PC-3 (cell line): Measurements from ENCODE around the gene CD7. TPM values are rescaled to one million over a fixed set of nuclear protein-coding genes. Genes with fewer than 3 reads are reported as not detected.
A peak's percentile ranks its signal among the peaks of the same experiment; 100 is the strongest.

ENCODE experiments used
- ATAC-seq: fragments of 200-7000 bp; cut with Tn5 transposase; 2 replicates; pipeline ENCODE4 v1.9.1; 2020; ENCODE audit warnings: mild to moderate bottlenecking, moderate library complexity
- BruUV-seq: library from RNA; stranded (reverse); fragments of 400-500 nt; replicated peaks from 2 replicates; lab custom pipeline; 2021; lab: Mats Ljungman, UMichigan
- CTCF ChIA-PET: fragments of 300-600 bp; sonication (Branson Sonifier 250); formaldehyde crosslinking; loops from one replicate; lab custom pipeline; 2022; ENCODE audit warnings: antibody characterized with exemption; lab: Charles Lee
- POLR2A ChIA-PET: fragments of 300-600 bp; sonication (Branson Sonifier 250); formaldehyde crosslinking; loops from one replicate; lab custom pipeline; 2022; ENCODE audit warnings: antibody characterized with exemption; ENCODE audit not compliant: unreplicated experiment; lab: Charles Lee
- DNase-seq: peaks from one replicate; pipeline ENCODE4 v3.0.0-alpha.2; 2015
- H2AFZ ChIP-seq: fragments of 300-600 bp; sonication (generic); 2 replicates; pipeline ENCODE4 v1.6.0; 2016; ENCODE audit warnings: antibody characterized with exemption, low read length
- H3F3A ChIP-seq: fragments of 300-600 bp; sonication (generic); one replicate; pipeline ENCODE4 v1.6.0; 2017; ENCODE audit warnings: antibody characterized with exemption, low read length, control low read depth, mild to moderate bottlenecking; ENCODE audit not compliant: unreplicated experiment
- H3K27ac ChIP-seq: fragments of 300-600 bp; sonication (generic); 2 replicates; pipeline ENCODE4 v1.5.1; 2016; ENCODE audit warnings: mild to moderate bottlenecking, low read length
- H3K27me3 ChIP-seq: fragments of 300-600 bp; sonication (generic); 2 replicates; pipeline ENCODE4 v1.6.1; 2016; ENCODE audit warnings: low read length, mixed read lengths
- H3K36me3 ChIP-seq: fragments of 300-600 bp; sonication (generic); 2 replicates; pipeline ENCODE4 v1.6.1; 2016; ENCODE audit warnings: low read depth, mixed run types, low read length, mixed read lengths
- H3K4me1 ChIP-seq: fragments of 300-600 bp; sonication (generic); 2 replicates; pipeline ENCODE4 v1.5.1; 2016; ENCODE audit warnings: low read length; ENCODE audit not compliant: insufficient read depth
- H3K4me2 ChIP-seq: fragments of 300-600 bp; sonication (generic); 2 replicates; pipeline ENCODE4 v1.6.0; 2016; ENCODE audit warnings: low read length
- H3K4me3 ChIP-seq: fragments of 300-600 bp; sonication (generic); 2 replicates; pipeline ENCODE4 v1.5.1; 2016; ENCODE audit warnings: mild to moderate bottlenecking, low read length, mixed read lengths
- H3K79me2 ChIP-seq: fragments of 300-600 bp; sonication (generic); 2 replicates; pipeline ENCODE4 v1.6.1; 2017; ENCODE audit warnings: low read length, mixed read lengths
- H3K9ac ChIP-seq: fragments of 300-600 bp; sonication (generic); 2 replicates; pipeline ENCODE4 v1.6.0; 2016; ENCODE audit warnings: mild to moderate bottlenecking, low read length
- H3K9me2 ChIP-seq: fragments of 300-600 bp; sonication (generic); replicated peaks from 2 replicates; pipeline ENCODE4 v1.6.1; 2016; ENCODE audit warnings: mixed run types, low read length, mixed read lengths
- H3K9me3 ChIP-seq: fragments of 300-600 bp; sonication (generic); 2 replicates; pipeline ENCODE4 v1.6.1; 2016; ENCODE audit warnings: low read length, mixed read lengths
- H4K20me1 ChIP-seq: fragments of 300-600 bp; sonication (generic); 2 replicates; pipeline ENCODE4 v1.6.1; 2016; ENCODE audit warnings: low read length, mixed read lengths
- CTCF ChIP-seq: fragments of 300-600 bp; sonication (generic); conservative IDR thresholded peaks from 2 replicates; pipeline ENCODE4 v1.5.1; 2017; ENCODE audit warnings: antibody characterized with exemption, low read depth, mild to moderate bottlenecking, low read length
- EZH2 ChIP-seq: fragments of 300-600 bp; sonication (generic); IDR thresholded peaks from one replicate; pipeline ENCODE4 v1.6.1; 2017; ENCODE audit warnings: antibody characterized with exemption, mild to moderate bottlenecking, low read length; ENCODE audit not compliant: unreplicated experiment
- EZH2phosphoT487 ChIP-seq: fragments of 300-600 bp; sonication (generic); IDR thresholded peaks from 2 replicates; pipeline ENCODE4 v1.6.1; 2018; ENCODE audit warnings: mild to moderate bottlenecking, antibody characterized with exemption, low read length, borderline replicate concordance
- intact Hi-C: fragments of 100-400 bp; cut with micrococcal nuclease; formaldehyde crosslinking; loops from 2 replicates; pipeline ENCODE4 v1.9.0; 2023
- total RNA-seq: library from RNA; depleted of rRNA; stranded (reverse); fragments of >200 nt; gene quantifications from 2 replicates; pipeline ENCODE4 v1.2.3, GENCODE V29; 2014

Gene CD7
- total RNA-seq, 1 experiment from 2014 or later = 0.15 TPM

DNA sequence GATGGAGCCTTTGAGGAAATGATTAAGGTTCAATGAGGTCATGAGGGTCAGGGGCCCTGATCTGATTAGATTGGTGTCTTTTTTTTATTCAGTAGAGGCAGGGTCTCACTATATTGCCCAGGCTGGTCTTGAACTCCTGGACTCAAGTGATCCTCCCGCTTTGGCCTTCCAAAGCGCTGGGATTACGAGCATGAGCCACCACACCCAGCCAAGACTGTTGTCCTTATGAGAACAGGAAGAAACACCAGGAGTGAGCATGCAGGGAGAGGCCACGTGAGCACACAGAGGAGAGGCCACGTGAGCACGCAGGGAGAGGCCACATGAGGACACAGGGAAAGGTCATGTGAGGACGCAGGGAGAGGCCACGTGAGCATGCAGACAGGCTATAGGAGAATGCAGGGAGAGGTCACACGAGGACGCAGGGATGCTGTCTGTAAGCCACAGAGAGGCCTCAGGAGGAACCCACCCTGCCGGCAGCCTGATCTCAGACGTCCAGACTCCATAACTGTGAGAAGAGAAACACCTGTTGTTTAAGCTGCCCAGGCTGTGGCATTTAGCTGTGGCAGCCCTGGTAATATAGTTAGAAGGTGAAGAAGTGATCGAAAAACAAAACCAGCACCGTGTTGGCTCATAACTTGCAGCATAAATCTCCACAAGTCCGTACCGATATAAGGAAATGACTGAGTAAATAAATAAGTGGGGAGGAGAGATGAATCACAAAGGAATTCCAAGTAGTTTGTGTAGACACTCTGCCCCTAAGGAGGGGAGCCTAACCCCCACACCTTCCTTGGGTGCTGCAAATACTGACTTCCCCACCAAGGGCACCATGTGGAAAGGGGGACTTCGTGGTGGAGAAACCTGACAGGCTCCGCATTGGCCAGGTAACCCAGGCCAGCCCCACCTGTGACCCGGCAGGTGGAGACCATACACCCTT is 29.3 kb downstream of the CD7 start:
- ChIA-PET POLR2A (interaction anchor here (0.7 kb wide), 1 partner anchor 9 kb away, joined by 3 read pairs; no protein-coding TSS in a partner anchor), CTCF (no interaction called here)
- Histone ChIP-seq H3K9me3 (no peaks in the 10 kb centered on the region), H3K4me1 (peaks cover 40% of the 10 kb centered on the region), H3F3A (peaks cover 11% of the 10 kb centered on the region), H3K9ac (peak overlapping the region; percentile 64), H3K9me2 (no peaks in the 10 kb centered on the region), H3K4me2 (peak overlapping the region; percentile 74), H2AFZ (peak overlapping the region; percentile 37; the same call in 1 of the 2 replicates), H3K79me2 (peaks cover 8% of the 10 kb centered on the region), H3K27me3 (no peaks in the 10 kb centered on the region), H3K27ac (peak overlapping the region; percentile 93), H4K20me1 (no peaks in the 10 kb centered on the region), H3K36me3 (no peaks in the 10 kb centered on the region), H3K4me3 (peak overlapping the region; percentile 35)
- ATAC-seq (peak; percentile 58), DNase-seq (peak; percentile 88)
- intact Hi-C loops = loop anchor here (2.0 kb wide), 1 partner anchor 19 kb away; no protein-coding TSS in a partner anchor
- TSS peak; percentile 83 for BruUV-seq
- TF ChIP-seq EZH2phosphoT487 = no peak
- no peak for TF ChIP-seq EZH2
- no peak for TF ChIP-seq CTCF

DNA sequence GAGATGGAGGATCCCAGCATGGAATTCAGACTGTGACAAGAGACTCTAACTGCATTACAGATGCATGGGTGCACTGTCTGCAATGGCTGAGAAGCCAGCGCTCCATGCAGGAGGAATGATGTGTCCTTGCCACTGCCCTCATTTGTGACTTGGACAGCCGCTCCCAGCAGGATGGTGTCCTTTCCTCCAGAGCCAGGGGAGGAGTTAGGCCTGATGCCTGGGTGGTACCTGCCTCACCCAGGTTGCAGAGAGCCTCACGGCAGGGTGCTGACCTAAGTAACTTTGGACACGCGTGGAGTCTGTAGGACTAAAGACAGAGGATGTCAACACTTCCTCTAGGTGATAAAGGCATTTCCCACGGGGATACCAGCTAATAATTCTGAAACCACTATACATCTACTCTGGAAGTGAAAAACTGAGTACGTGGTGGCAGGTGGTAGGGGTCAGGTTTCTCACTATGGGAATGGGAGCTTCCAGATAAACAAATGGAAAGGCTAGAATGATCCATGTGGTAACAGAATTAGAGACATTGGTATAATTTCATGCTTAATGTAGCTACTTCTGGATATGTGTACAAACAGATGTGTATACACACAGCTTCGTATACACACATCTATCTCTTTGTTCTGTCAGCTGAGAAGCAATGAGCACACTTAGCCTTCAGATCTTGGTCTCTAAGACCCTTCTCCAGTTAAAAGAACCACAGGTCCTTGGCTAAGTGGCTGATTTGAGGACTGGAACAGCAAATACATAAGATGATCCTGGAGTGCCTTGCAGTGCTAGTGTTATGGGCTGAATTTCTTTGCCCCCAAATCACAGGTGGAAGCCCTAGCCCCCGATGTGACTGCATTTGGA is 30.2 kb downstream of the CD7 start:
- POLR2A ChIA-PET = no interaction called here
- no peak overlapping the region for H2AFZ ChIP-seq

More for the DNA sequence above, 30.2 kb downstream of the CD7 start:
- DNase-seq (no peak), ATAC-seq (no peak)
- Histone ChIP-seq H3K27ac (peak overlapping the region; percentile 93), H3K4me2 (peak overlapping the region; percentile 74), H4K20me1 (no peaks in the 10 kb centered on the region), H3F3A (peaks cover 11% of the 10 kb centered on the region), H3K79me2 (peaks cover 5% of the 10 kb centered on the region), H3K36me3 (no peaks in the 10 kb centered on the region), H3K27me3 (no peaks in the 10 kb centered on the region), H3K4me1 (peaks cover 49% of the 10 kb centered on the region), H3K9me2 (no peaks in the 10 kb centered on the region), H3K9me3 (no peaks in the 10 kb centered on the region), H3K9ac (peak overlapping the region; percentile 64), H3K4me3 (peak overlapping the region; percentile 35)
- no TSS peak for BruUV-seq
- TF ChIP-seq CTCF (no peak), EZH2 (no peak), EZH2phosphoT487 (no peak)
- CTCF ChIA-PET = no interaction called here
- intact Hi-C loops = no loop called here
